C4-2B (cell line): ENCODE results near the gene ASIC4.

ENCODE experiments used
- H3K27ac ChIP-seq: fragments of 450-650 bp; 2 replicates; pipeline ENCODE4 v1.5.1; 2017
- ZFX ChIP-seq: fragments of 450-650 bp; IDR thresholded peaks from 2 replicates; pipeline ENCODE4 v1.6.1; 2017
- TF ChIP-seq, protein P1 (sequence below): fragments of 450-650 bp; conservative IDR thresholded peaks from 2 replicates; pipeline ENCODE4 v1.5.1; 2017; ENCODE audit warnings: mild to moderate bottlenecking

Gene ASIC4

DNA sequence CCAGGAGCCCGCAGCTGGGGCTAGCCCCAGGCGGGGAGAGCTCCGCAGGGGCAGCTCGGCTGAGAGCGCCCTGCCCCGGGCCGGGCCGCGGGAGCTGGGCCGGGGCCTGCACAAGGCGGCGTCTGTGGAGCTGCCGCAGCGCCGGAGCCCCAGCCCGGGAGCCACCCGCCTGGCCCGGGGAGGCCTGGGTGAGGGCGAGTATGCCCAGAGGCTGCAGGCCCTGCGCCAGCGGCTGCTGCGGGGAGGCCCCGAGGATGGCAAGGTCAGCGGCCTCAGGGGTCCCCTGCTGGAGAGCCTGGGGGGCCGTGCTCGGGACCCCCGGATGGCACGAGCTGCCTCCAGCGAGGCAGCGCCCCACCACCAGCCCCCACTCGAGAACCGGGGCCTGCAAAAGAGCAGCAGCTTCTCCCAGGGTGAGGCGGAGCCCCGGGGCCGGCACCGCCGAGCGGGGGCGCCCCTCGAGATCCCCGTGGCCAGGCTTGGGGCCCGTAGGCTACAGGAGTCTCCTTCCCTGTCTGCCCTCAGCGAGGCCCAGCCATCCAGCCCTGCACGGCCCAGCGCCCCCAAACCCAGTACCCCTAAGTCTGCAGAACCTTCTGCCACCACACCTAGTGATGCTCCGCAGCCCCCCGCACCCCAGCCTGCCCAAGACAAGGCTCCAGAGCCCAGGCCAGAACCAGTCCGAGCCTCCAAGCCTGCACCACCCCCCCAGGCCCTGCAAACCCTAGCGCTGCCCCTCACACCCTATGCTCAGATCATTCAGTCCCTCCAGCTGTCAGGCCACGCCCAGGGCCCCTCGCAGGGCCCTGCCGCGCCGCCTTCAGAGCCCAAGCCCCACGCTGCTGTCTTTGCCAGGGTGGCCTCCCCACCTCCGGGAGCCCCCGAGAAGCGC is 30.6 kb upstream of the ASIC4 start:
- no peak overlapping the region for H3K27ac ChIP-seq
- TF ChIP-seq, protein P1, sequence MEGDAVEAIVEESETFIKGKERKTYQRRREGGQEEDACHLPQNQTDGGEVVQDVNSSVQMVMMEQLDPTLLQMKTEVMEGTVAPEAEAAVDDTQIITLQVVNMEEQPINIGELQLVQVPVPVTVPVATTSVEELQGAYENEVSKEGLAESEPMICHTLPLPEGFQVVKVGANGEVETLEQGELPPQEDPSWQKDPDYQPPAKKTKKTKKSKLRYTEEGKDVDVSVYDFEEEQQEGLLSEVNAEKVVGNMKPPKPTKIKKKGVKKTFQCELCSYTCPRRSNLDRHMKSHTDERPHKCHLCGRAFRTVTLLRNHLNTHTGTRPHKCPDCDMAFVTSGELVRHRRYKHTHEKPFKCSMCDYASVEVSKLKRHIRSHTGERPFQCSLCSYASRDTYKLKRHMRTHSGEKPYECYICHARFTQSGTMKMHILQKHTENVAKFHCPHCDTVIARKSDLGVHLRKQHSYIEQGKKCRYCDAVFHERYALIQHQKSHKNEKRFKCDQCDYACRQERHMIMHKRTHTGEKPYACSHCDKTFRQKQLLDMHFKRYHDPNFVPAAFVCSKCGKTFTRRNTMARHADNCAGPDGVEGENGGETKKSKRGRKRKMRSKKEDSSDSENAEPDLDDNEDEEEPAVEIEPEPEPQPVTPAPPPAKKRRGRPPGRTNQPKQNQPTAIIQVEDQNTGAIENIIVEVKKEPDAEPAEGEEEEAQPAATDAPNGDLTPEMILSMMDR = no peak
- no peak for TF ChIP-seq ZFX

DNA sequence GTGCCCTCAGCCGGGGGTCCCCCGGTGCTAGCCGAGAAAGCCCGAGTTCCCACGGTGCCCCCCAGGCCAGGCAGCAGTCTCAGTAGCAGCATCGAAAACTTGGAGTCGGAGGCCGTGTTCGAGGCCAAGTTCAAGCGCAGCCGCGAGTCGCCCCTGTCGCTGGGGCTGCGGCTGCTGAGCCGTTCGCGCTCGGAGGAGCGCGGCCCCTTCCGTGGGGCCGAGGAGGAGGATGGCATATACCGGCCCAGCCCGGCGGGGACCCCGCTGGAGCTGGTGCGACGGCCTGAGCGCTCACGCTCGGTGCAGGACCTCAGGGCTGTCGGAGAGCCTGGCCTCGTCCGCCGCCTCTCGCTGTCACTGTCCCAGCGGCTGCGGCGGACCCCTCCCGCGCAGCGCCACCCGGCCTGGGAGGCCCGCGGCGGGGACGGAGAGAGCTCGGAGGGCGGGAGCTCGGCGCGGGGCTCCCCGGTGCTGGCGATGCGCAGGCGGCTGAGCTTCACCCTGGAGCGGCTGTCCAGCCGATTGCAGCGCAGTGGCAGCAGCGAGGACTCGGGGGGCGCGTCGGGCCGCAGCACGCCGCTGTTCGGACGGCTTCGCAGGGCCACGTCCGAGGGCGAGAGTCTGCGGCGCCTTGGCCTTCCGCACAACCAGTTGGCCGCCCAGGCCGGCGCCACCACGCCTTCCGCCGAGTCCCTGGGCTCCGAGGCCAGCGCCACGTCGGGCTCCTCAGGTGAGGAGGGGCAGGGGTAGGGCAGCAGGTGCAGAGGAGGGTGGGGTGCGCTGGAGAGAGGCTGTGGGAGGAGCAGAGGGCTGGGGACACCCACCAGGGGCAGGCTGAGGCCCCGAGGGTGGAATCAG is 29.7 kb upstream of the ASIC4 start:
- TF ChIP-seq, protein P1 = no peak
- no peak for TF ChIP-seq ZFX
- no peak overlapping the region for H3K27ac ChIP-seq

DNA sequence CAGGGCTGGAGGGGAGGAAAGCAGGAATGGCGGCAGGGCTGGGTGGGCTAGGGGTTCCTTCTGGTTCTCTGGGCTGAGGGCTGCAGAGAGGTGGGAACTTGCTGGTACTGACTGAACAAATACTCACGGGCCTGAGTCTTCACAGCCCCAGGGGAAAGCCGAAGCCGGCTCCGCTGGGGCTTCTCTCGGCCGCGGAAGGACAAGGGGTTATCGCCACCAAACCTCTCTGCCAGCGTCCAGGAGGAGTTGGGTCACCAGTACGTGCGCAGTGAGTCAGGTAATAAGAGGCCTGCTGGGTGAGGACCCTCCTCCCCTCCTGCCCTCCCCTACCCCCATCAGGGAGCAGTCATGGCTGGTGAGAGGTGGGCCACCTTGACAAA is 29.1 kb upstream of the ASIC4 start:
- no peak overlapping the region for H3K27ac ChIP-seq
- TF ChIP-seq ZFX = no peak
- TF ChIP-seq, protein P1 = no peak

DNA sequence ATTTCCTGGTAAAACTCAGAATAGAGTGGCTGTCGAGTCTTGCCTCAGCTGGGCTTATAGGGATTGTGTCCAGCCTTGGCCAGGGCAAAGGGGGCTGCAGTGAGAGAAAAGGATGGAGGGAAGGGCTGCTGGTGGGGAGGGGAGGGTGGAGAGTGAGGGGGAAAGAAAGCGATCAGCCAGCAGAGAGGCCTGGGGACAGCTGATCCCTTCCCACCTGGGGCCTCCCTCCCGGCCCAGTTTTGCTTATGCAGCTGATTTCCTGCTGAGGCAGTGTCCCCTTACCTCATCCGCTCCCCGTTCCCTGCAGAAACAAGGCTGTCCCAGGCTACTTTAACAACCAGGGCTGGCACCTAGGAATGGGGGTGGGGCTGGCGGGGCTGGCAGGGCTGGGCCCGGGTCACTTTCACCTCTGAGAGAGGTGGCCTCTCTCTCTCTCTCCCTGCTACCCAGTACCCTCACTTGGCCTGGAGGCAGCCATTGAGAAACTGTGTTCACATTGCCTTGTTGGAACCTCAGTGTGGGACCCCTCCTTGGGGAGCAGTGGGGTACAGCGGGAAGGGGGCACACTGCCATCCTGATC is 27.8 kb upstream of the ASIC4 start:
- H3K27ac ChIP-seq = no peak overlapping the region
- TF ChIP-seq ZFX = no peak
- TF ChIP-seq, protein P1 = no peak

DNA sequence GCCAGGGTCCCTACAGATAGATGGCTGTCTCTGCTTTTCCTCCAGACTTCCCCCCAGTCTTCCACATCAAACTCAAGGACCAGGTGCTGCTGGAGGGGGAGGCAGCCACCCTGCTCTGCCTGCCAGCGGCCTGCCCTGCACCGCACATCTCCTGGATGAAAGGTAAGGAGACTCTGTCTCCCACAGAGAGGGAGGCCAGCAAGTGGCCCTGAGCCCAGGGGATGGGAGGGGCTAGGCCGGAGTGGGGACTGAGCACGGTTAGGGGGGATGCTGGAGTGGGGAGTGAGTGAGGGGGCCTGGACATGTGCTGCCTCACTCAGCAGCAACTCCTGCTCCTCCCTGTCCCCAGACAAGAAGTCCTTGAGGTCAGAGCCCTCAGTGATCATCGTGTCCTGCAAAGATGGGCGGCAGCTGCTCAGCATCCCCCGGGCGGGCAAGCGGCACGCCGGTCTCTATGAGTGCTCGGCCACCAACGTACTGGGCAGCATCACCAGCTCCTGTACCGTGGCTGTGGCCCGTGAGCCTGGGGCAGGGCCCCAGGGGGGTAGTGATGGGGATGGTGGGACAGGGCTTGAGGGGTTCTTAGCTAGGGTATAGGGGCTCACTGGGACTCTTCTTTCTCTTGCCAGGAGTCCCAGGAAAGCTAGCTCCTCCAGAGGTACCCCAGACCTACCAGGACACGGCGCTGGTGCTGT is 26.0 kb upstream of the ASIC4 start:
- no peak for TF ChIP-seq ZFX
- TF ChIP-seq, protein P1 = no peak
- no peak overlapping the region for H3K27ac ChIP-seq

DNA sequence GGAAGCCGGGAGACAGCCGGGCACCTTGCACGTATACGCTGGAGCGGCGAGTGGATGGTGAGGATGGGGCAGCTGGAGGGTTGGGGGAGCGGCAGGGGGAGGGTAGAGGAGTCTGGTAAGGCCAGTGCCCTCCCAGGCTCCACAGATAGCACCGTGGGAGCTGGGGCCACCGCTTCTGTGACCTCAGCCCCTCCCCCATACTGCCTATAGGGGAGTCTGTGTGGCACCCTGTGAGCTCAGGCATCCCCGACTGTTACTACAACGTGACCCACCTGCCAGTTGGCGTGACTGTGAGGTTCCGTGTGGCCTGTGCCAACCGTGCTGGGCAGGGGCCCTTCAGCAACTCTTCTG is 25.5 kb upstream of the ASIC4 start:
- H3K27ac ChIP-seq = no peak overlapping the region
- no peak for TF ChIP-seq ZFX
- TF ChIP-seq, protein P1 = no peak
